Coronary artery (tissue), 2 donors: ENCODE results near the gene TKT.

Experiments used
- DNase-seq: peaks from one replicate; pipeline ENCODE4 v3.0.0-alpha.2; 2017; ENCODE audit warnings: low spot score
- H3K27ac ChIP-seq, 2 donors: fragments of 200-600 bp; sonication (generic); one replicate each; pipeline ENCODE4 v1.5.1; 2016 to 2019
- H3K4me3 ChIP-seq: fragments of 200-600 bp; sonication (generic); 2 replicates; pipeline ENCODE4 v1.5.1; 2016; ENCODE audit warnings: mild to moderate bottlenecking, moderate library complexity
- TF ChIP-seq, protein P1 (sequence below): fragments of 200-600 bp; sonication (generic); IDR thresholded peaks from one replicate; pipeline ENCODE4 v1.5.1; 2019; ENCODE audit warnings: antibody characterized with exemption

Gene TKT

DNA sequence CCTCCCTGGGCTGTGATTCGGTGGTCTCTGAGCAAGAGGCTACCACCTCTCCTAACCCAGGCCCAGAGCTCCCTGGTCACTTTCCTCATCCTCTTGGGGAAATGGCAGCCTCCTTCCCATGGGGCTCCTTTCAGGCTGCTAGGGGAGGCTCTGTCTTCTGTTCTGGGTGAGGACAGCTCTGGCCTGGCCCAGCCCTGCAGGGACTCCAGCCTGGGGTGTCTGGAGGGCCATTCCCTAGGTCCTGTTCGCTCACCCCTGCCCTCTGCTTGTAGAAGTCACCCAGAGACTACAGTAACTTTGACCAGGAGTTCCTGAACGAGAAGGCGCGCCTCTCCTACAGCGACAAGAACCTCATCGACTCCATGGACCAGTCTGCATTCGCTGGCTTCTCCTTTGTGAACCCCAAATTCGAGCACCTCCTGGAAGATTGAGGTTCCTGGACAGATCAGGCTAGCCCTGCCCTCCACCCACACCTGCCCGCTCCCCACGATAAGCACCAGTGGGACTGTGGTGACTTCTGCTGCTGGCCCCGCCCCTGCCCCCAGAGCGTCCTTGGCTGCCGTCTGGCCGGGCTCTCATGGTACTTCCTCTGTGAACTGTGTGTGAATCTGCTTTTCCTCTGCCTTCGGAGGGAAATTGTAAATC lies 63.9 kb downstream of the TKT start:
- H3K4me3 ChIP-seq: no peak overlapping the region
- TF ChIP-seq, protein P1, sequence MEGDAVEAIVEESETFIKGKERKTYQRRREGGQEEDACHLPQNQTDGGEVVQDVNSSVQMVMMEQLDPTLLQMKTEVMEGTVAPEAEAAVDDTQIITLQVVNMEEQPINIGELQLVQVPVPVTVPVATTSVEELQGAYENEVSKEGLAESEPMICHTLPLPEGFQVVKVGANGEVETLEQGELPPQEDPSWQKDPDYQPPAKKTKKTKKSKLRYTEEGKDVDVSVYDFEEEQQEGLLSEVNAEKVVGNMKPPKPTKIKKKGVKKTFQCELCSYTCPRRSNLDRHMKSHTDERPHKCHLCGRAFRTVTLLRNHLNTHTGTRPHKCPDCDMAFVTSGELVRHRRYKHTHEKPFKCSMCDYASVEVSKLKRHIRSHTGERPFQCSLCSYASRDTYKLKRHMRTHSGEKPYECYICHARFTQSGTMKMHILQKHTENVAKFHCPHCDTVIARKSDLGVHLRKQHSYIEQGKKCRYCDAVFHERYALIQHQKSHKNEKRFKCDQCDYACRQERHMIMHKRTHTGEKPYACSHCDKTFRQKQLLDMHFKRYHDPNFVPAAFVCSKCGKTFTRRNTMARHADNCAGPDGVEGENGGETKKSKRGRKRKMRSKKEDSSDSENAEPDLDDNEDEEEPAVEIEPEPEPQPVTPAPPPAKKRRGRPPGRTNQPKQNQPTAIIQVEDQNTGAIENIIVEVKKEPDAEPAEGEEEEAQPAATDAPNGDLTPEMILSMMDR: no peak
- no peak overlapping the region for H3K27ac ChIP-seq
- DNase-seq: no peak

- H3K27ac ChIP-seq: no peak overlapping the region
- no peak overlapping the region for H3K4me3 ChIP-seq
- TF ChIP-seq, protein P1: no peak
- no peak for DNase-seq
These were observed 65.2 kb downstream of the TKT start for GRCh38 chr3:53190659-53191058.

DNA sequence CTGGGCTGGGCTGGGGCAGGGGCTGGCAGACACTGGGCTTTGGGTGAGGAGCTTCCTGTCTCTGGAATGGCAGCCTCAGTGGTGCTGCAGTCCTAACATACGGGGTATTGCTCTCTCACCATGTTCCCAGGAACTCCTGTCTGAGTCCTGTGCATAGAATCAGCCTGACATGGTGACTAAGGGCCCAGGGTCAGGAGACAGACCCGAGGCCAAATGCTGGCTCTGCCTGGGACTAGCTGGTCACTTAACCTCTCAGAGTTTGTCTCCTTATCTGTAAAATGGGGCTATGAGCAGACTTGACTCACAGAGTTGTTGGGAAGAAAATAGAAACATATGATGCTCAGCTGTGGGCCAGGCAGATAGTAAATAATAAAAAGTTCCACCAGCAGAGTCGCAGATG lies 66.5 kb downstream of the TKT start:
- Histone ChIP-seq H3K4me3 (no peak overlapping the region), H3K27ac (no peak overlapping the region)
- TF ChIP-seq, protein P1: no peak
- DNase-seq: no peak

DNA sequence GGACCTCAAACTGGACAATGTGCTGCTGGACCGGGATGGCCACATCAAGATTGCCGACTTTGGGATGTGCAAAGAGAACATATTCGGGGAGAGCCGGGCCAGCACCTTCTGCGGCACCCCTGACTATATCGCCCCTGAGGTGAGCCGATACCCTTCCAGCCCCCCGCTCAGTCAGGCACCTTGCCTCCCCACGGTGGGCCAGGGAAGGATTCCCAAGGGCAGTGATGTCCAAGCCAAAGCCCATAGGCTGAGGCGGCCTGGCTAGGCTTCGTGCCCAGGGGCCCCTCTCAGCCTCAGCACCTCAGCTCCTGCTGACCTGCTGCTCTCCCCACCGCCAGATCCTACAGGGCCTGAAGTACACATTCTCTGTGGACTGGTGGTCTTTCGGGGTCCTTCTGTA lies 67.1 kb downstream of the TKT start:
- TF ChIP-seq, protein P1: no peak
- DNase-seq: no peak
- H3K27ac ChIP-seq: no peak overlapping the region
- H3K4me3 ChIP-seq: no peak overlapping the region

- DNase-seq: no peak
These were observed 67.6 kb downstream of the TKT start for GRCh38 chr3:53188136-53188685.

GRCh38 chr3:53187430-53187829 lies 68.4 kb downstream of the TKT start:
- no peak for DNase-seq
- TF ChIP-seq, protein P1: no peak
- H3K27ac ChIP-seq: no peak overlapping the region
- H3K4me3 ChIP-seq: no peak overlapping the region

More at GRCh38 chr3:53188136-53188685, 67.6 kb downstream of the TKT start:
- H3K27ac ChIP-seq: no peak overlapping the region
- H3K4me3 ChIP-seq: no peak overlapping the region
- TF ChIP-seq, protein P1: no peak

GRCh38 chr3:53186726-53187125 lies 69.1 kb downstream of the TKT start:
- H3K4me3 ChIP-seq: no peak overlapping the region
- no peak overlapping the region for H3K27ac ChIP-seq
- DNase-seq: no peak
- TF ChIP-seq, protein P1: no peak
